Melanocyte of skin (primary cell): ENCODE results near the gene C9orf153. TPM values are rescaled to one million over a fixed set of nuclear protein-coding genes. Genes with fewer than 3 reads are reported as not detected.

Experiments used
- small RNA-seq, 2 donors: library from RNA; depleted of rRNA; stranded (forward); fragments of <200 nt; gene quantifications; one replicate each; pipeline ENCODE3, GENCODE V24; 2012
- total RNA-seq, 2 donors: library from RNA; depleted of rRNA; stranded (reverse); fragments of >200 nt; gene quantifications; 2 replicates each; pipeline ENCODE4 v1.2.3, GENCODE V29; 2012

C9orf153 gene
- total RNA-seq = under 1 TPM in 1 of 2 donors, not detected in 1; under 0.01 TPM

GRCh38 chr9:86259557-86259956, at the start of gene C9orf153:
Gene C9orf153, minus strand, starts transcription at chr9:86259657. Its CDS starts 30,054 bp downstream, at chr9:86229603.

GRCh38 chr9:86282077-86282978, 22.9 kb upstream of the C9orf153 start, which contains the start of gene ISCA1:
Gene ISCA1, minus strand, starts transcription at chr9:86282538. Its CDS starts 80 bp downstream, at chr9:86282458.

Small RNAs within 50 kb of the gene (small RNA-seq; reads per million reads assigned to genes)
- gene AL137849.1 = 0 reads per million in 2 donors
- 0 reads per million in 2 donors for gene RN7SKP264

Other genes with a start within 250 kb of the C9orf153 start
- 10 to 100 TPM; 53.7 to 90.6 TPM for gene GOLM1, start 160.1 kb downstream of the C9orf153 start, total RNA-seq
- gene ISCA1, start 22.9 kb upstream of the C9orf153 start, total RNA-seq = 10 to 100 TPM; 32.6 to 32.7 TPM
- gene TUT7, start 94.8 kb upstream of the C9orf153 start, total RNA-seq = 10 to 100 TPM; 19.0 to 23.1 TPM